Smooth muscle cell (in vitro differentiated cells): ENCODE data around the gene C10orf71. TPM values are rescaled to one million over a fixed set of nuclear protein-coding genes. Genes with fewer than 3 reads are reported as not detected.

Experiments
- DNase-seq: peaks from one replicate; lab custom pipeline; 2025; ENCODE audit not compliant: unreplicated experiment; lab: John Stamatoyannopoulos, UW
- H2AFZ ChIP-seq: fragments of 200-600 bp; sonication (generic); 2 replicates; pipeline ENCODE4 v1.6.0; 2016; ENCODE audit warnings: antibody characterized with exemption, low read depth, mild to moderate bottlenecking
- H3F3A ChIP-seq: fragments of 200-600 bp; sonication (generic); 2 replicates; pipeline ENCODE4 v1.6.0; 2017; ENCODE audit warnings: antibody characterized with exemption, low read depth
- H3K27ac ChIP-seq: fragments of 200-600 bp; sonication (generic); 2 replicates; pipeline ENCODE4 v1.5.1; 2016; ENCODE audit warnings: low read depth, mild to moderate bottlenecking
- H3K27me3 ChIP-seq: fragments of 200-600 bp; sonication (generic); 2 replicates; pipeline ENCODE4 v1.6.1; 2016; ENCODE audit warnings: low read depth, mild to moderate bottlenecking
- H3K36me3 ChIP-seq: fragments of 200-600 bp; sonication (generic); 2 replicates; pipeline ENCODE4 v1.5.1; 2016; ENCODE audit warnings: low read depth
- H3K4me1 ChIP-seq: fragments of 200-600 bp; sonication (generic); 2 replicates; pipeline ENCODE4 v1.5.1; 2016; ENCODE audit warnings: low read depth
- H3K4me2 ChIP-seq: fragments of 200-600 bp; sonication (generic); 2 replicates; pipeline ENCODE4 v1.6.0; 2016; ENCODE audit warnings: mild to moderate bottlenecking
- H3K4me3 ChIP-seq: fragments of 200-600 bp; sonication (generic); 2 replicates; pipeline ENCODE4 v1.5.1; 2016; ENCODE audit warnings: mild to moderate bottlenecking
- H3K79me2 ChIP-seq: fragments of 200-600 bp; sonication (generic); 2 replicates; pipeline ENCODE4 v1.6.0; 2016; ENCODE audit warnings: low read depth, mild to moderate bottlenecking
- H3K9ac ChIP-seq: fragments of 200-600 bp; sonication (generic); 2 replicates; pipeline ENCODE4 v1.6.0; 2016; ENCODE audit warnings: low read depth
- H3K9me3 ChIP-seq: fragments of 200-600 bp; sonication (generic); replicated peaks from 2 replicates; pipeline ENCODE4 v1.5.1; 2016; ENCODE audit warnings: low read depth
- H4K20me1 ChIP-seq: fragments of 200-600 bp; sonication (generic); 2 replicates; pipeline ENCODE4 v1.6.0; 2016; ENCODE audit warnings: low read depth
- WGBS: methylation state at CpG from one replicate; pipeline ENCODE4 v1.1.7; 2016; ENCODE audit warnings: low lambda C conversion rate; 5-methylcytosine and 5-hydroxymethylcytosine counted together
- polyA plus RNA-seq: library from polyadenylated mRNA; unstranded; fragments of >200 nt; fragmentation: Nextera tagmentation; extraction: Ambion mirVana; gene quantifications from 2 replicates; pipeline ENCODE4 v1.2.1, GENCODE V29; 2016
- total RNA-seq: library from RNA; depleted of rRNA; stranded (reverse); fragments of >200 nt; gene quantifications from 2 replicates; pipeline ENCODE4 v1.2.3, GENCODE V29; 2014
- TF ChIP-seq, protein P1 (sequence below): fragments of 200-600 bp; sonication (generic); IDR thresholded peaks from 2 replicates; pipeline ENCODE4 v1.5.1; 2017; ENCODE audit warnings: borderline replicate concordance, mild to moderate bottlenecking, antibody characterized with exemption; ENCODE audit not compliant: insufficient read depth, poor library complexity, severe bottlenecking

Gene C10orf71
- total and polyA plus RNA-seq, 2 experiments from 2014 or later: not detected

DNA sequence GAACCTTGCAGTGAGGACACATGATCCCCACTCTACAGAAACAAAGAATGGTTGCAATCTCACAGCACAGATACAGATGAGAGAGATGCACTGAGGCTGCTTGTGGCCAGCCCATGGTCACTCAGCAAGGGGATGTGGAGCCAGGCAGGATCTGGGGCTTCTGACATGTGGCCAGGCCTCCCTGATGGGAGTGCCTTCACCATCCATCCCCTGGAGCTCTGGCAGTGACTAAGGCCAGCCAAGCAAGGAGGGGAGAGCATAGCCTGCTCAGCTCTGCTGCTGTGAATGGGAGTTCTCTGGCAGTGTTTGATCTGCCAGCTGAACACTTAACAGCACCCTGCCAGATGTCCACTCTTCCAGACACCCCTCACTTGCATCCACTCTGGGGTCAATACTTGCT lies 19.8 kb downstream of the C10orf71 start:
- no peak overlapping the region for H2AFZ ChIP-seq
- TF ChIP-seq, protein P1, sequence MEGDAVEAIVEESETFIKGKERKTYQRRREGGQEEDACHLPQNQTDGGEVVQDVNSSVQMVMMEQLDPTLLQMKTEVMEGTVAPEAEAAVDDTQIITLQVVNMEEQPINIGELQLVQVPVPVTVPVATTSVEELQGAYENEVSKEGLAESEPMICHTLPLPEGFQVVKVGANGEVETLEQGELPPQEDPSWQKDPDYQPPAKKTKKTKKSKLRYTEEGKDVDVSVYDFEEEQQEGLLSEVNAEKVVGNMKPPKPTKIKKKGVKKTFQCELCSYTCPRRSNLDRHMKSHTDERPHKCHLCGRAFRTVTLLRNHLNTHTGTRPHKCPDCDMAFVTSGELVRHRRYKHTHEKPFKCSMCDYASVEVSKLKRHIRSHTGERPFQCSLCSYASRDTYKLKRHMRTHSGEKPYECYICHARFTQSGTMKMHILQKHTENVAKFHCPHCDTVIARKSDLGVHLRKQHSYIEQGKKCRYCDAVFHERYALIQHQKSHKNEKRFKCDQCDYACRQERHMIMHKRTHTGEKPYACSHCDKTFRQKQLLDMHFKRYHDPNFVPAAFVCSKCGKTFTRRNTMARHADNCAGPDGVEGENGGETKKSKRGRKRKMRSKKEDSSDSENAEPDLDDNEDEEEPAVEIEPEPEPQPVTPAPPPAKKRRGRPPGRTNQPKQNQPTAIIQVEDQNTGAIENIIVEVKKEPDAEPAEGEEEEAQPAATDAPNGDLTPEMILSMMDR: no peak
- no peaks in the 10 kb centered on the region for H4K20me1 ChIP-seq
- no peak overlapping the region for H3K4me3 ChIP-seq
- no peaks in the 10 kb centered on the region for H3F3A ChIP-seq
- H3K79me2 ChIP-seq: no peaks in the 10 kb centered on the region
- no peak overlapping the region for H3K9ac ChIP-seq
- H3K27ac ChIP-seq: no peak overlapping the region
- H3K4me1 ChIP-seq: no peaks in the 10 kb centered on the region
- DNase-seq: no peak
- H3K36me3 ChIP-seq: no peaks in the 10 kb centered on the region
- H3K9me3 ChIP-seq: no peaks in the 10 kb centered on the region
- no peak overlapping the region for H3K4me2 ChIP-seq
- H3K27me3 ChIP-seq: peaks cover 19% of the 10 kb centered on the region

- no peaks in the 10 kb centered on the region for H4K20me1 ChIP-seq
- DNase-seq: no peak
- no peaks in the 10 kb centered on the region for H3K4me1 ChIP-seq
- no peak overlapping the region for H3K4me3 ChIP-seq
- no peaks in the 10 kb centered on the region for H3K79me2 ChIP-seq
- 88% methylated on average over 1 of the region's 1 CpG for WGBS
- H3K9ac ChIP-seq: no peak overlapping the region
- no peaks in the 10 kb centered on the region for H3K36me3 ChIP-seq
- no peak overlapping the region for H3K4me2 ChIP-seq
- TF ChIP-seq, protein P1: no peak
- H3K9me3 ChIP-seq: no peaks in the 10 kb centered on the region
- no peak overlapping the region for H2AFZ ChIP-seq
- H3F3A ChIP-seq: no peaks in the 10 kb centered on the region
- H3K27me3 ChIP-seq: peaks cover 21% of the 10 kb centered on the region
- no peak overlapping the region for H3K27ac ChIP-seq
Observed at GRCh38 chr10:49319206-49319605, 20.2 kb downstream of the C10orf71 start.

DNA sequence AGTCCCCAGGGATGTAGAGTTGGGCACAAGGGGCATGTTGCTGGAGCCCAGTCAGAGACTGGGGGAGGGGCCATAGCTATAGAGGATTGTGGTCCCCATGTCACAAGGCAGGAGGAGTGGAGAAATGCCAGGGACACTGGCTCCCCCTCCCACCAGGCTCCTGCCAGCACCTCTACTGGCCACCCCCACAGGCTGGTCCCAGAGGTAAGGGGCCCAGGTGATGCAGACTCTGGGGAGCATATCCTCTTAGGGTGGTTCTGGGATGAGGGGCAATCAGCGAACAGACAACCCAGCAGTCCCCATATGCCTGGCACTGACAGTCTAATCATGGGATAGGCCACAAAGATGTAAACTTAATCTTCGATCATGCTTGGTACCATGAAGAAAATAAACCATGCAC lies 21.2 kb downstream of the C10orf71 start:
- Histone ChIP-seq H4K20me1 (no peaks in the 10 kb centered on the region), H3K4me2 (no peak overlapping the region), H3K36me3 (no peaks in the 10 kb centered on the region), H2AFZ (no peak overlapping the region), H3K27ac (no peak overlapping the region), H3K79me2 (no peaks in the 10 kb centered on the region), H3K4me3 (no peak overlapping the region), H3K4me1 (no peaks in the 10 kb centered on the region), H3K9ac (no peak overlapping the region), H3F3A (no peaks in the 10 kb centered on the region), H3K9me3 (no peaks in the 10 kb centered on the region), H3K27me3 (peaks cover 27% of the 10 kb centered on the region)
- no peak for DNase-seq
- 98% methylated on average over 2 of the region's 2 CpGs for WGBS
- TF ChIP-seq, protein P1: no peak

DNA sequence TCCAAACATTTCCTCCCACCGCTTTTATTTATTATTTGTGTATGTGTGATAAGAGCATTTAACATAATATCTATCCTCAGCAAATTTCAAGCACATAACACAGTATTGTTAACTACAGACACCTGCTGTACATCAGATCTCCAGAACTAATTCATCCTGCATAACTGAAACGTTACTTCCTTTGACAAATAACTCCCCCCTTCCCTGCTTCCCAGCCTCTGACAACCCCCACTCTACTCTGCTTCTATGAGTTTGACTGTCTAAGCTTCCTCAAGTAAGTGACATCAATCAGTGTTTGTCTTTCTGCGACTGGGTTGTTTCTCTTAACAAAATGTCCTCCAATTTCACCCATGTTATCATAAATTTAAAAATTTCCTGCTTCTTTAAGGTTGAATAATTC lies 22.1 kb downstream of the C10orf71 start:
- H3K9me3 ChIP-seq: no peaks in the 10 kb centered on the region

More for the DNA sequence above, 22.1 kb downstream of the C10orf71 start:
- Histone ChIP-seq H4K20me1 (no peaks in the 10 kb centered on the region), H3K4me1 (no peaks in the 10 kb centered on the region), H3K4me2 (no peak overlapping the region), H3K9ac (no peak overlapping the region), H3K36me3 (no peaks in the 10 kb centered on the region), H3F3A (no peaks in the 10 kb centered on the region), H2AFZ (no peak overlapping the region), H3K79me2 (no peaks in the 10 kb centered on the region), H3K27ac (no peak overlapping the region), H3K4me3 (no peak overlapping the region), H3K27me3 (peaks cover 27% of the 10 kb centered on the region)
- 81% methylated on average over 3 of the region's 3 CpGs for WGBS
- TF ChIP-seq, protein P1: no peak
- DNase-seq: no peak
